Liver (tissue), 3 donors: Measurements from ENCODE around the gene EXD3.

ENCODE experiments used
- EGR1 ChIP-seq, 2 donors: IDR thresholded peaks; 2 replicates each; pipeline ENCODE4 v1.6.1; 2016 to 2018; ENCODE audit warnings: antibody characterized with exemption in 2 of 2, low read depth in 2 of 2
- GABPA ChIP-seq, 2 donors: IDR thresholded peaks in 1 of 2; conservative IDR thresholded peaks in 1 of 2; 2 replicates each; pipeline ENCODE4 v1.6.1; 2016; ENCODE audit warnings: antibody characterized with exemption in 2 of 2, mild to moderate bottlenecking in 1 of 2, moderate library complexity in 1 of 2
- JUND ChIP-seq, 2 donors: IDR thresholded peaks; 2 replicates each; pipeline ENCODE4 v1.6.1; 2016; ENCODE audit warnings: antibody characterized with exemption in 2 of 2
- YY1 ChIP-seq: IDR thresholded peaks from 2 replicates; pipeline ENCODE4 v1.6.1; 2016; ENCODE audit warnings: antibody characterized with exemption, mild to moderate bottlenecking
- TF ChIP-seq, protein P1 (sequence below): fragments of 150-350 bp; IDR thresholded peaks from 2 replicates; pipeline ENCODE4 v1.5.1; 2017; ENCODE audit warnings: improper control_type of control experiment, low read depth, low read length; ENCODE audit not compliant: missing input control
- TF ChIP-seq, protein P2 (sequence below): IDR thresholded peaks from 2 replicates; pipeline ENCODE4 v1.6.1; 2016; ENCODE audit warnings: antibody characterized with exemption
- TF ChIP-seq, protein P3 (sequence below): IDR thresholded peaks from 2 replicates; pipeline ENCODE4 v1.6.1; 2016; ENCODE audit warnings: antibody characterized with exemption, mild to moderate bottlenecking
- TF ChIP-seq, protein P4 (sequence below): IDR thresholded peaks from 2 replicates; pipeline ENCODE4 v1.6.1; 2016; ENCODE audit warnings: antibody characterized with exemption
- donor health status: healthy.
- donor health status: healthy.

DNA sequence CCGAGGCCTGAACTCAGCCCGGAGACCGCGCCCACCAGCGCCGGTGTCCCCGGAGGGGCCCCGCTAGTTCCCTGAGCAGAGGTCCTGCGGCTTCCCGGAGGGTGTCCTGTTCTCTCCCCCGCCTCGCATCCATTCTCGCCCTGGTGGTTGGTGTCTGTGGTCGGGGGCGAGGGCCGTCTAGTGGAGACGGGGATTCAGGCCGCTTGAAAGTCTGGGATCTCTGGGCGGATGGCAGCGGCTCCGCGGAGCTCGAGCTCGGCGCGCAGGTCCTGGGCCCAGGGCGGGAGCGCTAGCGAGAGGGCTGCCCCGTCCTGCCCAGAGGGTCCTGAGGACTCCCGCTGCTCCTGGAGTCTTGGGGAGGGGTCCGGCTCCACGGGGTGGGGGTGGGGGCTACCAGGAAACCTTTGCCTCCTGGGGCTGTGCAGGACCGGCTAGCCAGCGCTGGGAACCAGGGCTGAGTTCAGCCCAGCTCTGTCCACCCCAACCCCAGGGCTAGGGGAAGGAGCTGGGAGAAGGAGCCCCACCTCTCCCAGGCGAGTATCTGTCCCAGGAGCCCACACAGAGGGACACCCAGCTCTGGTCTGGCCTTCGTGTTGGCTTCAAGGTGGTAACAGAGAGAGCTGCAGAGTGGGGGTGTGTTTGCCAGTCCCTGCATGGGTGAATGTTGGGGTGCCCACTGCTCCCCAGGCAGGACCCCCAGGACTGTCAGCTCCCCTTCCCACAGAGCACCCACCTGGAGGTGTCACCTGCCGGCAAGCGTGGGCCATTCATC, 141.4 kb downstream of the EXD3 start:
- TF ChIP-seq, protein P1, sequence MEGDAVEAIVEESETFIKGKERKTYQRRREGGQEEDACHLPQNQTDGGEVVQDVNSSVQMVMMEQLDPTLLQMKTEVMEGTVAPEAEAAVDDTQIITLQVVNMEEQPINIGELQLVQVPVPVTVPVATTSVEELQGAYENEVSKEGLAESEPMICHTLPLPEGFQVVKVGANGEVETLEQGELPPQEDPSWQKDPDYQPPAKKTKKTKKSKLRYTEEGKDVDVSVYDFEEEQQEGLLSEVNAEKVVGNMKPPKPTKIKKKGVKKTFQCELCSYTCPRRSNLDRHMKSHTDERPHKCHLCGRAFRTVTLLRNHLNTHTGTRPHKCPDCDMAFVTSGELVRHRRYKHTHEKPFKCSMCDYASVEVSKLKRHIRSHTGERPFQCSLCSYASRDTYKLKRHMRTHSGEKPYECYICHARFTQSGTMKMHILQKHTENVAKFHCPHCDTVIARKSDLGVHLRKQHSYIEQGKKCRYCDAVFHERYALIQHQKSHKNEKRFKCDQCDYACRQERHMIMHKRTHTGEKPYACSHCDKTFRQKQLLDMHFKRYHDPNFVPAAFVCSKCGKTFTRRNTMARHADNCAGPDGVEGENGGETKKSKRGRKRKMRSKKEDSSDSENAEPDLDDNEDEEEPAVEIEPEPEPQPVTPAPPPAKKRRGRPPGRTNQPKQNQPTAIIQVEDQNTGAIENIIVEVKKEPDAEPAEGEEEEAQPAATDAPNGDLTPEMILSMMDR, result no peak
- TF ChIP-seq YY1 (no peak), GABPA (IDR thresholded peaks at IDR 0.05 in 1 of 2, conservative IDR thresholded peaks at IDR 0.05 in 1 of 2) (no peak), EGR1 (IDR thresholded peaks at IDR 0.05; ENCODE audit: low read depth in 2 of 2) (no peak), JUND (IDR thresholded peaks at IDR 0.05) (no peak)
- TF ChIP-seq, protein P2, sequence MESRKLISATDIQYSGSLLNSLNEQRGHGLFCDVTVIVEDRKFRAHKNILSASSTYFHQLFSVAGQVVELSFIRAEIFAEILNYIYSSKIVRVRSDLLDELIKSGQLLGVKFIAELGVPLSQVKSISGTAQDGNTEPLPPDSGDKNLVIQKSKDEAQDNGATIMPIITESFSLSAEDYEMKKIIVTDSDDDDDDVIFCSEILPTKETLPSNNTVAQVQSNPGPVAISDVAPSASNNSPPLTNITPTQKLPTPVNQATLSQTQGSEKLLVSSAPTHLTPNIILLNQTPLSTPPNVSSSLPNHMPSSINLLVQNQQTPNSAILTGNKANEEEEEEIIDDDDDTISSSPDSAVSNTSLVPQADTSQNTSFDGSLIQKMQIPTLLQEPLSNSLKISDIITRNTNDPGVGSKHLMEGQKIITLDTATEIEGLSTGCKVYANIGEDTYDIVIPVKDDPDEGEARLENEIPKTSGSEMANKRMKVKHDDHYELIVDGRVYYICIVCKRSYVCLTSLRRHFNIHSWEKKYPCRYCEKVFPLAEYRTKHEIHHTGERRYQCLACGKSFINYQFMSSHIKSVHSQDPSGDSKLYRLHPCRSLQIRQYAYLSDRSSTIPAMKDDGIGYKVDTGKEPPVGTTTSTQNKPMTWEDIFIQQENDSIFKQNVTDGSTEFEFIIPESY, result no peak
- TF ChIP-seq, protein P3, sequence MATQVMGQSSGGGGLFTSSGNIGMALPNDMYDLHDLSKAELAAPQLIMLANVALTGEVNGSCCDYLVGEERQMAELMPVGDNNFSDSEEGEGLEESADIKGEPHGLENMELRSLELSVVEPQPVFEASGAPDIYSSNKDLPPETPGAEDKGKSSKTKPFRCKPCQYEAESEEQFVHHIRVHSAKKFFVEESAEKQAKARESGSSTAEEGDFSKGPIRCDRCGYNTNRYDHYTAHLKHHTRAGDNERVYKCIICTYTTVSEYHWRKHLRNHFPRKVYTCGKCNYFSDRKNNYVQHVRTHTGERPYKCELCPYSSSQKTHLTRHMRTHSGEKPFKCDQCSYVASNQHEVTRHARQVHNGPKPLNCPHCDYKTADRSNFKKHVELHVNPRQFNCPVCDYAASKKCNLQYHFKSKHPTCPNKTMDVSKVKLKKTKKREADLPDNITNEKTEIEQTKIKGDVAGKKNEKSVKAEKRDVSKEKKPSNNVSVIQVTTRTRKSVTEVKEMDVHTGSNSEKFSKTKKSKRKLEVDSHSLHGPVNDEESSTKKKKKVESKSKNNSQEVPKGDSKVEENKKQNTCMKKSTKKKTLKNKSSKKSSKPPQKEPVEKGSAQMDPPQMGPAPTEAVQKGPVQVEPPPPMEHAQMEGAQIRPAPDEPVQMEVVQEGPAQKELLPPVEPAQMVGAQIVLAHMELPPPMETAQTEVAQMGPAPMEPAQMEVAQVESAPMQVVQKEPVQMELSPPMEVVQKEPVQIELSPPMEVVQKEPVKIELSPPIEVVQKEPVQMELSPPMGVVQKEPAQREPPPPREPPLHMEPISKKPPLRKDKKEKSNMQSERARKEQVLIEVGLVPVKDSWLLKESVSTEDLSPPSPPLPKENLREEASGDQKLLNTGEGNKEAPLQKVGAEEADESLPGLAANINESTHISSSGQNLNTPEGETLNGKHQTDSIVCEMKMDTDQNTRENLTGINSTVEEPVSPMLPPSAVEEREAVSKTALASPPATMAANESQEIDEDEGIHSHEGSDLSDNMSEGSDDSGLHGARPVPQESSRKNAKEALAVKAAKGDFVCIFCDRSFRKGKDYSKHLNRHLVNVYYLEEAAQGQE, result no peak
- TF ChIP-seq, protein P4, sequence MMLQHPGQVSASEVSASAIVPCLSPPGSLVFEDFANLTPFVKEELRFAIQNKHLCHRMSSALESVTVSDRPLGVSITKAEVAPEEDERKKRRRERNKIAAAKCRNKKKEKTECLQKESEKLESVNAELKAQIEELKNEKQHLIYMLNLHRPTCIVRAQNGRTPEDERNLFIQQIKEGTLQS, result no peak
